ENCODE measurements around the gene LMOD1.

LMOD1 gene

GRCh38 chr1:201900476-201900875, 45.9 kb downstream of the LMOD1 start:
- no peak overlapping the region for H3K4me3 ChIP-seq (replicated peaks in 1 of 2; ENCODE audit: low read depth in 2 of 2, low read length in 2 of 2)
- no peak for DNase-seq (ENCODE audit: low read depth in 2 of 2)
- no peak for TF ChIP-seq CTCF (IDR thresholded peaks at IDR 0.05; ENCODE audit: low read depth, low read length)

GRCh38 chr1:201899683-201900429, 46.5 kb downstream of the LMOD1 start:
- TF ChIP-seq CTCF (IDR thresholded peaks at IDR 0.05; ENCODE audit: low read depth, low read length): no peak
- no peak for DNase-seq (ENCODE audit: low read depth in 2 of 2)

GRCh38 chr1:201898992-201899391, 47.4 kb downstream of the LMOD1 start:
- TF ChIP-seq CTCF (IDR thresholded peaks at IDR 0.05; ENCODE audit: low read depth, low read length): no peak
- H3K4me3 ChIP-seq (replicated peaks in 1 of 2; ENCODE audit: low read depth in 2 of 2, low read length in 2 of 2): no peak overlapping the region
- no peak for DNase-seq (ENCODE audit: low read depth in 2 of 2)

More at GRCh38 chr1:201899683-201900429, 46.5 kb downstream of the LMOD1 start:
- H3K4me3 ChIP-seq (replicated peaks in 1 of 2; ENCODE audit: low read depth in 2 of 2, low read length in 2 of 2): no peak overlapping the region

- TF ChIP-seq CTCF (IDR thresholded peaks at IDR 0.05; ENCODE audit: low read depth, low read length): no peak
- no peak overlapping the region for H3K4me3 ChIP-seq (replicated peaks in 1 of 2; ENCODE audit: low read depth in 2 of 2, low read length in 2 of 2)
- DNase-seq (ENCODE audit: low read depth in 2 of 2): no peak
Measured at GRCh38 chr1:201898240-201898894, 48.0 kb downstream of the LMOD1 start.

- DNase-seq (ENCODE audit: low read depth in 2 of 2): peak; percentile 22 to 74
- H3K4me3 ChIP-seq (replicated peaks in 1 of 2; ENCODE audit: low read depth in 2 of 2, low read length in 2 of 2): no peak overlapping the region
- no peak for TF ChIP-seq CTCF (IDR thresholded peaks at IDR 0.05; ENCODE audit: low read depth, low read length)
Measured at GRCh38 chr1:201896951-201897391, 49.4 kb downstream of the LMOD1 start.

- TF ChIP-seq CTCF (IDR thresholded peaks at IDR 0.05; ENCODE audit: low read depth, low read length): peak; percentile 97
- H3K4me3 ChIP-seq (replicated peaks in 1 of 2; ENCODE audit: low read depth in 2 of 2, low read length in 2 of 2): no peak overlapping the region
- peak; percentile 91 to 93 for DNase-seq (ENCODE audit: low read depth in 2 of 2)
Measured at GRCh38 chr1:201895913-201896807, 50.2 kb downstream of the LMOD1 start.
